Erythroblast (primary cell): ENCODE measurements around the gene SYT1.

ENCODE experiments used
- GATA1 ChIP-seq: IDR thresholded peaks from 2 replicates; pipeline ENCODE4 v1.6.1; 2011; ENCODE audit warnings: low read depth, mild to moderate bottlenecking, control low read depth, low read length, moderate library complexity
- POLR2A ChIP-seq: IDR thresholded peaks from 2 replicates; pipeline ENCODE4 v1.6.1; 2011; ENCODE audit warnings: mild to moderate bottlenecking, low read length

DNA sequence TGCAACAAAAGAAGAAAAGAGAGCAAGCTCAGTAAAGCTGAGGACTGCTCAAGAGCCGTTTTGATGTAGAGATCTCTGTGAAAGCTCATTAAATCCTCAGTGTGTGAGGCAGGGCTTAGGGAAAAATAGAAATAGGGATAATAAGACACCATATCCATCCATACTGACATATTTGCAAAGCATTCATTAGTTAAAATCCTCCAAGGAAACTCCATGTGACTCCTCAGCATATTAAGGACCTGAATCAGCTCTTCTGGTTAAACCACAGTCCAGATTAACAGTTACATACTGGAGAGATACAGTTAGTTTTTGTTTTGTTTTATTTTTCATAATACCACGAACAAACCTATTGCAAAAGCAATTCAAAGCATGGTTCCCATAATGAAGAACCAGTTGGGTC is 538.0 kb downstream of the SYT1 start:
- TF ChIP-seq POLR2A (no peak), GATA1 (no peak)
